Coronary artery (tissue), 2 donors: ENCODE data around the gene HNRNPC.
A peak's percentile ranks its signal among the peaks of the same experiment; 100 is the strongest.
"Not testable (repeated sequence)": the region's sequence is repeated elsewhere in the genome, so short reads cannot be mapped to it uniquely, and the experiment has no call there.

ENCODE experiments used
- DNase-seq: peaks from one replicate; pipeline ENCODE4 v3.0.0-alpha.2; 2017; ENCODE audit warnings: low spot score
- H3K27ac ChIP-seq, 2 donors: fragments of 200-600 bp; sonication (generic); one replicate each; pipeline ENCODE4 v1.5.1; 2016 to 2019
- H3K4me3 ChIP-seq: fragments of 200-600 bp; sonication (generic); 2 replicates; pipeline ENCODE4 v1.5.1; 2016; ENCODE audit warnings: mild to moderate bottlenecking, moderate library complexity
- TF ChIP-seq, protein P1 (sequence below): fragments of 200-600 bp; sonication (generic); IDR thresholded peaks from one replicate; pipeline ENCODE4 v1.5.1; 2019; ENCODE audit warnings: antibody characterized with exemption

Gene HNRNPC

DNA sequence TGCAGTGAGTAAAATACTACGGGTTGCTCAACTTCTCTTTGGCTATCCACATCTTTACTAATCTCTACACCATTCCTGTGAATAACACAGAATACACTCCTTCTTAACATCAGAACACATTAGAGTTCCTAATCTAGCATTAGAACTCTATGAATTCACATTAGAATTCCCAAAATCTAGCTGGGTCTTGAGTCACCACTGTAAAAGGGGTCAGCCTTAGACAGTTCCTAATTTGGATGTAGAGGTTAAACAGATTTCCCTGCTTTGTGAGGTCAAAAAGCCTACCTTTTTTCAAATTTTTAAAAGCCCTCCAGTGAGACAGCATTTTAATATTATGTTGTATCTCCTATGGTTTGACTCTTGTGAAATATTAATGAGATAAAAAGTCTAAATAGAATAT, 7.4 kb downstream of the HNRNPC start:
- no peak for DNase-seq
- H3K4me3 ChIP-seq, result no peak overlapping the region
- TF ChIP-seq, protein P1, sequence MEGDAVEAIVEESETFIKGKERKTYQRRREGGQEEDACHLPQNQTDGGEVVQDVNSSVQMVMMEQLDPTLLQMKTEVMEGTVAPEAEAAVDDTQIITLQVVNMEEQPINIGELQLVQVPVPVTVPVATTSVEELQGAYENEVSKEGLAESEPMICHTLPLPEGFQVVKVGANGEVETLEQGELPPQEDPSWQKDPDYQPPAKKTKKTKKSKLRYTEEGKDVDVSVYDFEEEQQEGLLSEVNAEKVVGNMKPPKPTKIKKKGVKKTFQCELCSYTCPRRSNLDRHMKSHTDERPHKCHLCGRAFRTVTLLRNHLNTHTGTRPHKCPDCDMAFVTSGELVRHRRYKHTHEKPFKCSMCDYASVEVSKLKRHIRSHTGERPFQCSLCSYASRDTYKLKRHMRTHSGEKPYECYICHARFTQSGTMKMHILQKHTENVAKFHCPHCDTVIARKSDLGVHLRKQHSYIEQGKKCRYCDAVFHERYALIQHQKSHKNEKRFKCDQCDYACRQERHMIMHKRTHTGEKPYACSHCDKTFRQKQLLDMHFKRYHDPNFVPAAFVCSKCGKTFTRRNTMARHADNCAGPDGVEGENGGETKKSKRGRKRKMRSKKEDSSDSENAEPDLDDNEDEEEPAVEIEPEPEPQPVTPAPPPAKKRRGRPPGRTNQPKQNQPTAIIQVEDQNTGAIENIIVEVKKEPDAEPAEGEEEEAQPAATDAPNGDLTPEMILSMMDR, result no peak
- no peak overlapping the region for H3K27ac ChIP-seq

DNA sequence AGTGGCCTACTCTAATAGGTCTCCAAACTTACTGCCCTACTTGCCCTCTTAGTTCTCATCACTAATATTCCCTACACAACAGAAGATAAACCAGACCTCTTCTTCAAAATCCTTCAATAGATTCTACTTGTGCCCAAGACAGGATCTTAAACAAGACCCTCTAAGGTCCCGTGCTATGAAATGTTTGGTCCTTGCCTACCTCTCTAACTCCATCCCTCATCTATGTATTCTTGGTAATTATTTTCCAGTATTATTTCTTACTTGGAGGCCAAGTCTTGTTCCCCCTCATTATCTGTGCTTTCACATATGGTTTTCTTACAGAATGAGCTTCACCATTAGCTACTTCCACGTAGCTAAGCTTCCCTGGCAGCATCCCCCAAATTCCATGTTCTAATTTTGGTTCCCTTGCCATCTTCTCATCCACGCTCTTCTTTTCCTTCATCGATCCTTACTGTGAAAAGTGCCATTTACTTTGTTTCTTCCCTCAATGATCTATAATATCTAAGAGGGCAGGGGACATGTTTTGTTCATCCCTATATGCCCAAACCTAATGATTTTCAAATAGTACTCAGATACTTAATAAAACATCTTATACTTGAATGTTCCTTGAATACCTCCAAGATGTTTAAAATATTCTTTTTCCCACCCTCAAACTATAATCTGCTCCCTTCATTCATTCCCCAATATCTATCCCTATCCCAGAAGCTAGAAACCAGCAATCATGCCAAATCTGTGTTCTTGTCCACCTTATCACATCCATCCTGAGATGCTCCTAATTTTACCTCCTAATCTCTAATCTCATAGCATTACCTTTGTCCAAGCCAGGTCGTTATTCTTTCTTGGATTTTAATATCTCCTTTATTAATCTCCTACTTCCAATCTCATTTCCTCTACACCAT, 10.1 kb downstream of the HNRNPC start:
- Histone ChIP-seq H3K4me3 (peak overlapping the region; percentile 4), H3K27ac (no peak overlapping the region)
- TF ChIP-seq, protein P1, result no peak
- DNase-seq, result no peak

GRCh38 chr14:21258005-21258888, 11.0 kb downstream of the HNRNPC start:
- Histone ChIP-seq H3K4me3 (peak overlapping the region; percentile 44), H3K27ac (no peak overlapping the region)
- TF ChIP-seq, protein P1, result no peak
- no peak for DNase-seq

DNA sequence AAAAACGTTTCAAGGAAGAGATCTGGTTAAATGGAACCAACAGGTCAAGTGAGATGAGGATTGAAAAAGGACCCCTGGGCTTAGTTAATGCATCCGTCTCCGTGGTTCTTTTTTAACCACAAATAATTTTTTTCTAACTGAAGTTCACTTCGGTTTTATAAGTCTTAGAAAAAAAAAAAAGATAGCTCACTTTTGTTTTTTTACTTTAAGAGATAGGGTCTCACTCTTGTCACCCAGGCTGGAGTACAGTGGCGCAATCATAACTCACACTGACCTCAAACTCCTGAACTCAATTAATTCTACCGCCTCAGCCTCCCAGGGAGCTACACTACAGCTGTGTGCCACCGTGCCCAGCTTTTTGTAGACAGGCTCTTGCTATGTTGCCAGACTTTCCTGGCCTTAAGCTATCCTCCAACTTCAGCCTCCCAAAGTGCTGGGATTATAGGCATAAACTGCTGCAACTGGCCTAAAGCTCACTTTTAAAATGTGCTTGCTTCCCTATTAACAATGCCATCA, 11.8 kb downstream of the HNRNPC start:
- TF ChIP-seq, protein P1, result no peak
- H3K4me3 ChIP-seq, result peak overlapping the region; percentile 44
- H3K27ac ChIP-seq, result no peak overlapping the region
- DNase-seq, result no peak

GRCh38 chr14:21256539-21257393, 12.5 kb downstream of the HNRNPC start:
- no peak overlapping the region for H3K27ac ChIP-seq
- TF ChIP-seq, protein P1, result no peak
- DNase-seq, result no peak
- H3K4me3 ChIP-seq, result no peak overlapping the region

DNA sequence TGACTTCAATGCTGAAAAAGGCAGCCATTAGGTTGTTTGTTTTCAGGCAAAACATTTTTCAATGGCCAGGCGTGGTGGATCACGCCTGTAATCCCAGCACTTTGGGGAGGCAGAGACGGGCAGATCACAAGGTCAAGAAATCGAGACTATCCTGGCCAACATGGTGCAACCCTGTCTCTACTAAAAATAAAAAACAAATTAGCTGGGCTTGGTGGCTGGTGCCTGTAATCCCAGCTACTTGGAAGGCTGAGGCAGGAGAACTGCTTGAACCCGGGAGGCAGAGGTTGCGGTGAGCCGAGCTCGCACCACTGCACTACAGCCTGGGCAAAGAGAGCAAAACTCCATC, 13.2 kb downstream of the HNRNPC start:
- H3K27ac ChIP-seq, DNase-seq, H3K4me3 ChIP-seq: not testable (repeated sequence)
